Smooth muscle cell (in vitro differentiated cells): ENCODE results near the gene TLE4. TPM values are rescaled to one million over a fixed set of nuclear protein-coding genes. Genes with fewer than 3 reads are reported as not detected.

Experiments
- DNase-seq: peaks from one replicate; lab custom pipeline; 2025; ENCODE audit not compliant: unreplicated experiment; lab: John Stamatoyannopoulos, UW
- H2AFZ ChIP-seq: fragments of 200-600 bp; sonication (generic); 2 replicates; pipeline ENCODE4 v1.6.0; 2016; ENCODE audit warnings: antibody characterized with exemption, low read depth, mild to moderate bottlenecking
- H3F3A ChIP-seq: fragments of 200-600 bp; sonication (generic); 2 replicates; pipeline ENCODE4 v1.6.0; 2017; ENCODE audit warnings: antibody characterized with exemption, low read depth
- H3K27ac ChIP-seq: fragments of 200-600 bp; sonication (generic); 2 replicates; pipeline ENCODE4 v1.5.1; 2016; ENCODE audit warnings: low read depth, mild to moderate bottlenecking
- H3K27me3 ChIP-seq: fragments of 200-600 bp; sonication (generic); 2 replicates; pipeline ENCODE4 v1.6.1; 2016; ENCODE audit warnings: low read depth, mild to moderate bottlenecking
- H3K36me3 ChIP-seq: fragments of 200-600 bp; sonication (generic); 2 replicates; pipeline ENCODE4 v1.5.1; 2016; ENCODE audit warnings: low read depth
- H3K4me1 ChIP-seq: fragments of 200-600 bp; sonication (generic); 2 replicates; pipeline ENCODE4 v1.5.1; 2016; ENCODE audit warnings: low read depth
- H3K4me2 ChIP-seq: fragments of 200-600 bp; sonication (generic); 2 replicates; pipeline ENCODE4 v1.6.0; 2016; ENCODE audit warnings: mild to moderate bottlenecking
- H3K4me3 ChIP-seq: fragments of 200-600 bp; sonication (generic); 2 replicates; pipeline ENCODE4 v1.5.1; 2016; ENCODE audit warnings: mild to moderate bottlenecking
- H3K79me2 ChIP-seq: fragments of 200-600 bp; sonication (generic); 2 replicates; pipeline ENCODE4 v1.6.0; 2016; ENCODE audit warnings: low read depth, mild to moderate bottlenecking
- H3K9ac ChIP-seq: fragments of 200-600 bp; sonication (generic); 2 replicates; pipeline ENCODE4 v1.6.0; 2016; ENCODE audit warnings: low read depth
- H3K9me3 ChIP-seq: fragments of 200-600 bp; sonication (generic); replicated peaks from 2 replicates; pipeline ENCODE4 v1.5.1; 2016; ENCODE audit warnings: low read depth
- H4K20me1 ChIP-seq: fragments of 200-600 bp; sonication (generic); 2 replicates; pipeline ENCODE4 v1.6.0; 2016; ENCODE audit warnings: low read depth
- WGBS: methylation state at CpG from one replicate; pipeline ENCODE4 v1.1.7; 2016; ENCODE audit warnings: low lambda C conversion rate; 5-methylcytosine and 5-hydroxymethylcytosine counted together
- polyA plus RNA-seq: library from polyadenylated mRNA; unstranded; fragments of >200 nt; fragmentation: Nextera tagmentation; extraction: Ambion mirVana; gene quantifications from 2 replicates; pipeline ENCODE4 v1.2.1, GENCODE V29; 2016
- total RNA-seq: library from RNA; depleted of rRNA; stranded (reverse); fragments of >200 nt; gene quantifications from 2 replicates; pipeline ENCODE4 v1.2.3, GENCODE V29; 2014
- TF ChIP-seq, protein P1 (sequence below): fragments of 200-600 bp; sonication (generic); IDR thresholded peaks from 2 replicates; pipeline ENCODE4 v1.5.1; 2017; ENCODE audit warnings: borderline replicate concordance, mild to moderate bottlenecking, antibody characterized with exemption; ENCODE audit not compliant: insufficient read depth, poor library complexity, severe bottlenecking

Gene TLE4
- total and polyA plus RNA-seq, 2 experiments from 2014 or later: 31.6 to 74.3 TPM

GRCh38 chr9:79682076-79682736, 110.4 kb downstream of the TLE4 start:
- H3K36me3 ChIP-seq: no peaks in the 10 kb centered on the region
- peaks cover 8% of the 10 kb centered on the region for H4K20me1 ChIP-seq
- H2AFZ ChIP-seq: no peak overlapping the region
- peak overlapping the region; percentile 37 for H3K4me2 ChIP-seq
- 36% methylated on average over 4 of the region's 4 CpGs for WGBS
- peaks cover 14% of the 10 kb centered on the region for H3K4me1 ChIP-seq
- no peak overlapping the region for H3K4me3 ChIP-seq
- H3K27ac ChIP-seq: peak overlapping the region; percentile 52
- H3K27me3 ChIP-seq: no peaks in the 10 kb centered on the region
- no peak overlapping the region for H3K9ac ChIP-seq
- no peaks in the 10 kb centered on the region for H3K9me3 ChIP-seq
- TF ChIP-seq, protein P1, sequence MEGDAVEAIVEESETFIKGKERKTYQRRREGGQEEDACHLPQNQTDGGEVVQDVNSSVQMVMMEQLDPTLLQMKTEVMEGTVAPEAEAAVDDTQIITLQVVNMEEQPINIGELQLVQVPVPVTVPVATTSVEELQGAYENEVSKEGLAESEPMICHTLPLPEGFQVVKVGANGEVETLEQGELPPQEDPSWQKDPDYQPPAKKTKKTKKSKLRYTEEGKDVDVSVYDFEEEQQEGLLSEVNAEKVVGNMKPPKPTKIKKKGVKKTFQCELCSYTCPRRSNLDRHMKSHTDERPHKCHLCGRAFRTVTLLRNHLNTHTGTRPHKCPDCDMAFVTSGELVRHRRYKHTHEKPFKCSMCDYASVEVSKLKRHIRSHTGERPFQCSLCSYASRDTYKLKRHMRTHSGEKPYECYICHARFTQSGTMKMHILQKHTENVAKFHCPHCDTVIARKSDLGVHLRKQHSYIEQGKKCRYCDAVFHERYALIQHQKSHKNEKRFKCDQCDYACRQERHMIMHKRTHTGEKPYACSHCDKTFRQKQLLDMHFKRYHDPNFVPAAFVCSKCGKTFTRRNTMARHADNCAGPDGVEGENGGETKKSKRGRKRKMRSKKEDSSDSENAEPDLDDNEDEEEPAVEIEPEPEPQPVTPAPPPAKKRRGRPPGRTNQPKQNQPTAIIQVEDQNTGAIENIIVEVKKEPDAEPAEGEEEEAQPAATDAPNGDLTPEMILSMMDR: no peak
- no peaks in the 10 kb centered on the region for H3K79me2 ChIP-seq
- DNase-seq: no peak
- H3F3A ChIP-seq: no peaks in the 10 kb centered on the region

DNA sequence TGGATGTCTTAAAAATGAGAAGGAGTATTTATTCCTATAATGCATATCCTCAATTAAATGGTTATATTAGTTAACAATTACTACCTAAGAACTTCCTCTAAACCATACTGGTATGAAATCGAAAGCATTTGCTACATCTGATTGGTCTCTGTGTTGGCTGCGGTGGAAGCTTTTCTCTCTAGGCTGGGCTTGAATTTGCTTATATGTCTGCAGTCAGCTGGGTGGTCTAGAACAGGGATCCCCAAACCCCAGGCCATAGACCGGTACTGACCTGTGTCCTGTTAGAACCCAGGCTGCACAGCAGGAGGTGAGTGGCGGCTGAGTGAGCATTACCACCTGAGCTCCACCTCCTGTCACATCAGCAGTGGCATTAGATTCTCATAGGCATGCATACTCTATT, 112.3 kb downstream of the TLE4 start:
- 96% methylated on average over 4 of the region's 4 CpGs for WGBS
- H3K27ac ChIP-seq: no peak overlapping the region

GRCh38 chr9:79684711-79685575, 113.2 kb downstream of the TLE4 start:
- 93% methylated on average over 8 of the region's 8 CpGs for WGBS

More for the DNA sequence above, 112.3 kb downstream of the TLE4 start:
- no peak overlapping the region for H3K4me3 ChIP-seq
- no peaks in the 10 kb centered on the region for H3F3A ChIP-seq
- H3K9ac ChIP-seq: no peak overlapping the region
- H3K79me2 ChIP-seq: no peaks in the 10 kb centered on the region
- no peaks in the 10 kb centered on the region for H3K27me3 ChIP-seq
- H3K4me2 ChIP-seq: no peak overlapping the region
- H2AFZ ChIP-seq: no peak overlapping the region
- no peaks in the 10 kb centered on the region for H3K9me3 ChIP-seq
- H4K20me1 ChIP-seq: peaks cover 12% of the 10 kb centered on the region
- H3K4me1 ChIP-seq: peaks cover 14% of the 10 kb centered on the region
- no peak for DNase-seq
- no peaks in the 10 kb centered on the region for H3K36me3 ChIP-seq
- TF ChIP-seq, protein P1: no peak

More at GRCh38 chr9:79684711-79685575, 113.2 kb downstream of the TLE4 start:
- H3K27me3 ChIP-seq: no peaks in the 10 kb centered on the region
- H3K4me3 ChIP-seq: no peak overlapping the region
- no peaks in the 10 kb centered on the region for H3K79me2 ChIP-seq
- H3K9me3 ChIP-seq: no peaks in the 10 kb centered on the region
- H4K20me1 ChIP-seq: peaks cover 18% of the 10 kb centered on the region
- no peak overlapping the region for H3K9ac ChIP-seq
- no peak overlapping the region for H2AFZ ChIP-seq
- H3K36me3 ChIP-seq: no peaks in the 10 kb centered on the region
- H3F3A ChIP-seq: no peaks in the 10 kb centered on the region
- TF ChIP-seq, protein P1: no peak
- no peak for DNase-seq
- H3K4me1 ChIP-seq: peaks cover 14% of the 10 kb centered on the region
- H3K4me2 ChIP-seq: no peak overlapping the region
- peak overlapping the region; percentile 41 for H3K27ac ChIP-seq
